HL-60/S4 (cell line): ENCODE measurements around the gene HBA2.
"Not testable (repeated sequence)": the region's sequence is repeated elsewhere in the genome, so short reads cannot be mapped to it uniquely, and the experiment has no call there.

Experiments
- in situ Hi-C: fragments of 300-500 bp; cut with MboI; formaldehyde crosslinking; loops from 2 replicates; pipeline ENCODE4 v1.14.3; 2022; ENCODE audit warnings: low sequenced_read_pairs

The HBA2 gene

DNA sequence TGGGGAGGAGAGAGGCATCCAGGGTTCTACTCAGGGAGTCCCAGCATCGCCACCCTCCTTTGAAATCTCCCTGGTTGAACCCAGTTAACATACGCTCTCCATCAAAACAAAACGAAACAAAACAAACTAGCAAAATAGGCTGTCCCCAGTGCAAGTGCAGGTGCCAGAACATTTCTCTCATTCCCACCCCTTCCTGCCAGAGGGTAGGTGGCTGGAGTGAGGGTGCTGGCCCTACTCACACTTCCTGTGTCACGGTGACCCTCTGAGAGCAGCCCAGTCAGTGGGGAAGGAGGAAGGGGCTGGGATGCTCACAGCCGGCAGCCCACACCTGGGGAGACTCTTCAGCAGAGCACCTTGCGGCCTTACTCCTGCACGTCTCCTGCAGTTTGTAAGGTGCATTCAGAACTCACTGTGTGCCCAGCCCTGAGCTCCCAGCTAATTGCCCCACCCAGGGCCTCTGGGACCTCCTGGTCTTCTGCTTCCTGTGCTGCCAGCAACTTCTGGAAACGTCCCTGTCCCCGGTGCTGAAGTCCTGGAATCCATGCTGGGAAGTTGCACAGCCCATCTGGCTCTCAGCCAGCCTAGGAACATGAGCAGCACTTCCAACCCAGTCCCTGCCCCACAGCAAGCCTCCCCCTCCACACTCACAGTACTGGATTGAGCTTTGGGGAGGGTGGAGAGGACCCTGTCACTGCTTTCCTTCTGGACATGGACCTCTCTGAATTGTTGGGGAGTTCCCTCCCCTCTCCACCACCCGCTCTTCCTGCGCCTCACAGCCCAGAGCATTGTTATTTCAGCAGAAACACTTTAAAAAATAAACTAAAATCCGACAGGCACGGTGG, 1.5 kb downstream of the HBA2 start:
- in situ Hi-C loops, result not testable (repeated sequence)

DNA sequence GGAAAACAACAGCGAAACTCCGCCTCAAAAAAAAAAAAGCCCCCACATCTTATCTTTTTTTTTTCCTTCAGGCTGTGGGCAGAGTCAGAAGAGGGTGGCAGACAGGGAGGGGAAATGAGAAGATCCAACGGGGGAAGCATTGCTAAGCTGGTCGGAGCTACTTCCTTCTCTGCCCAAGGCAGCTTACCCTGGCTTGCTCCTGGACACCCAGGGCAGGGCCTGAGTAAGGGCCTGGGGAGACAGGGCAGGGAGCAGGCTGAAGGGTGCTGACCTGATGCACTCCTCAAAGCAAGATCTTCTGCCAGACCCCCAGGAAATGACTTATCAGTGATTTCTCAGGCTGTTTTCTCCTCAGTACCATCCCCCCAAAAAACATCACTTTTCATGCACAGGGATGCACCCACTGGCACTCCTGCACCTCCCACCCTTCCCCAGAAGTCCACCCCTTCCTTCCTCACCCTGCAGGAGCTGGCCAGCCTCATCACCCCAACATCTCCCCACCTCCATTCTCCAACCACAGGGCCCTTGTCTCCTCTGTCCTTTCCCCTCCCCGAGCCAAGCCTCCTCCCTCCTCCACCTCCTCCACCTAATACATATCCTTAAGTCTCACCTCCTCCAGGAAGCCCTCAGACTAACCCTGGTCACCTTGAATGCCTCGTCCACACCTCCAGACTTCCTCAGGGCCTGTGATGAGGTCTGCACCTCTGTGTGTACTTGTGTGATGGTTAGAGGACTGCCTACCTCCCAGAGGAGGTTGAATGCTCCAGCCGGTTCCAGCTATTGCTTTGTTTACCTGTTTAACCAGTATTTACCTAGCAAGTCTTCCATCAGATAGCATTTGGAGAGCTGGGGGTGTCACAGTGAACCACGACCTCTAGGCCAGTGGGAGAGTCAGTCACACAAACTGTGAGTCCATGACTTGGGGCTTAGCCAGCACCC, 2.6 kb downstream of the HBA2 start:
- in situ Hi-C loops, result no loop called here

- in situ Hi-C loops, result not testable (repeated sequence)
These were observed 3.3 kb downstream of the HBA2 start for GRCh38 chr16:176006-176405.

GRCh38 chr16:176477-177382, 4.1 kb downstream of the HBA2 start, which contains the start of gene HBA1:
TSS of gene HBA1 (plus strand) at chr16:176680. CDS start at chr16:176717, 37 bp downstream.
- in situ Hi-C loops, result not testable (repeated sequence)

GRCh38 chr16:177394-177822, 4.7 kb downstream of the HBA2 start:
- in situ Hi-C loops, result no loop called here

- in situ Hi-C loops, result no loop called here
These were observed 5.4 kb downstream of the HBA2 start for GRCh38 chr16:177981-178667.

- in situ Hi-C loops, result no loop called here
These were observed 6.0 kb downstream of the HBA2 start for GRCh38 chr16:178668-179015.

DNA sequence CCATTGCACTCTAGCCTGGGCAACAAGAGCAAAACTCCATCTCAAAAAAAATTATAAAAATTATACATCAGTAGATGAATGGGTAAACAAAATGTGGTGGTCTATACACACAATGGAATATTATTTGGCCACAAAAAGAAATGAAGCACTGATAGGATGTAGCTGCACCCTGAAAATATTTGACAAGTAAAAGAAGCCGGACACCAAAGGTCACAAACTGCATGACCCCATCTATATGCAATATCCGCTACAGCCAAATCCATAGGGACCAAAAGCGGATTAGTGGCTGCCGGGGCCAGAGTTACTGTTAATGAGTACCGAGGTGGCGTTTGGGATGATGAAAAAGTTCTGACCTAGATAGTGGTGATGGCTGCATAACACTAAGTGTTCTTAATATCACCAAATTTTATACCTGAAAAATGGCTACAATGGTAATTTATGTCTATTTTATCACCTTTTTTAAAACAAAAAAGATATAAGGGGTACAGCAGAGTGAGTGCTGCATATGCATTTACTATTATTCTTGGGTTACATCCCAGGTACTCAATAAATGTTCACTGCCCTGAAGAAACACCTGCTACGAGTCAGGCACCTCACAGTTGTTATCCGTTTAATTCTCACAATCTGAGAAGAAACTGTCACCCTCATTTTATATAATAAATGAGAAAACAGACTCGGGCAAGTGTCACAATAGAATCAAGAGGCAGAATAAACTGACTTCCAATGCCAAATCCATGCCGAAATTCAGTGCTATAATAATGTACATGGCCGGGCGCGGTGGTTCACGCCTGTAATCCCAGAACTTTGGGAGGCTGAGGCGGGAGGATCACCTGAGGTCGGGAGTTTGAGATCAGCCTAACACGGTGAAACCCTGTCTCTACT, 6.8 kb downstream of the HBA2 start:
- in situ Hi-C loops, result loop anchor here (5.0 kb wide), 1 partner anchor 62 kb away; no protein-coding TSS in a partner anchor

DNA sequence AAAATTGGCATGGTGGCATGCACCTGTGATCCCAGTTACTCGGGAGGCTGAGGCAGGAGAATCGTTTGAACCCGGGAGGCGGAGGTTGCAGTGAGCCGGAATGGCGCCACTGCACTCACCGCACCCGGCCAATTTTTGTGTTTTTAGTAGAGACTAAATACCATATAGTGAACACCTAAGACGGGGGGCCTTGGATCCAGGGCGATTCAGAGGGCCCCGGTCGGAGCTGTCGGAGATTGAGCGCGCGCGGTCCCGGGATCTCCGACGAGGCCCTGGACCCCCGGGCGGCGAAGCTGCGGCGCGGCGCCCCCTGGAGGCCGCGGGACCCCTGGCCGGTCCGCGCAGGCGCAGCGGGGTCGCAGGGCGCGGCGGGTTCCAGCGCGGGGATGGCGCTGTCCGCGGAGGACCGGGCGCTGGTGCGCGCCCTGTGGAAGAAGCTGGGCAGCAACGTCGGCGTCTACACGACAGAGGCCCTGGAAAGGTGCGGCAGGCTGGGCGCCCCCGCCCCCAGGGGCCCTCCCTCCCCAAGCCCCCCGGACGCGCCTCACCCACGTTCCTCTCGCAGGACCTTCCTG, 7.5 kb downstream of the HBA2 start, which contains the start of gene HBQ1:
TSS of gene HBQ1 (plus strand) at position 359 of the 575 bp plus-strand sequence. CDS start at position 387, 28 bp downstream.
- in situ Hi-C loops, result loop anchor here (5.0 kb wide), 1 partner anchor 63 kb away; no protein-coding TSS in a partner anchor

DNA sequence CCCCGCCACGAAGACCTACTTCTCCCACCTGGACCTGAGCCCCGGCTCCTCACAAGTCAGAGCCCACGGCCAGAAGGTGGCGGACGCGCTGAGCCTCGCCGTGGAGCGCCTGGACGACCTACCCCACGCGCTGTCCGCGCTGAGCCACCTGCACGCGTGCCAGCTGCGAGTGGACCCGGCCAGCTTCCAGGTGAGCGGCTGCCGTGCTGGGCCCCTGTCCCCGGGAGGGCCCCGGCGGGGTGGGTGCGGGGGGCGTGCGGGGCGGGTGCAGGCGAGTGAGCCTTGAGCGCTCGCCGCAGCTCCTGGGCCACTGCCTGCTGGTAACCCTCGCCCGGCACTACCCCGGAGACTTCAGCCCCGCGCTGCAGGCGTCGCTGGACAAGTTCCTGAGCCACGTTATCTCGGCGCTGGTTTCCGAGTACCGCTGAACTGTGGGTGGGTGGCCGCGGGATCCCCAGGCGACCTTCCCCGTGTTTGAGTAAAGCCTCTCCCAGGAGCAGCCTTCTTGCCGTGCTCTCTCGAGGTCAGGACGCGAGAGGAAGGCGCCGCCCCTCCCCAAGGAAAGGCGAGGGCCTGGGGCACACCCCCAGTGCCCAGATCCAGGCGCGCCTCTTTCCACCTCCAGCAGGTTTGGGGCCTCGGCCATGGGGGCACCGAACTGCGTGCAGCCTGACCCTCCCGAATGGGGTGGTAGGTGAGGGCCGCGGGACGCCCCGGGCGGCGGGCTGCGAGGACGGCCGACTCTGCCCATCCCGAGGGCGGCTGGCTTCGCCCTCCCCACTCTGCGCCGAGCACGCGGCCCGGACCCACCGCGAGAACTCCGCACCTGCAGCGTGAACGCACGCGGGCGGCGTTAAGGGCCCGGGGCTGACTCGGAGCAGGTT, 8.2 kb downstream of the HBA2 start:
- in situ Hi-C loops, result loop anchor here (5.0 kb wide), 1 partner anchor 64 kb away; no protein-coding TSS in a partner anchor

DNA sequence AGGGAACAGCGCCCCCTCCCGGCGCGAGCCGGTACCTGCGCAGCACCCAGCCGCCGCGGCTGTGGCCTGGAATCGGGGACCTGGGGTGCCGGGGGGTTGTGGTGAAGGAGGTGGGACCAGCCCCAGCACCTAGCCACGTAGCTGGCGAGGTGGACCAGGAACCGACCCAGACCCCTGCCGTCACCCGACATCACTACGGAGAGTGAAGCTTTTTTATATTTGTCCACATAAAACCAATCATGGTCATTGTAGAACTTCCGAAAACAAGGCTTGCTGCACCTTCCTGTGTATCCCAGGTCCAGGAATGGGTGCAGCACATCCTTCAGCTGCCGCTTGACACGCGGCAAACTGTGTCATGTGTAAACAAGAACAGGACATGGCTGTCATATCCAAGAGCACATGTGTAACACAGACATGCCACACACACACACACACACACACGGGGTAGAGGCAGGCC, 8.9 kb downstream of the HBA2 start:
- in situ Hi-C loops, result loop anchor here (5.0 kb wide), 1 partner anchor 64 kb away; no protein-coding TSS in a partner anchor

GRCh38 chr16:183005-183404, 10.3 kb downstream of the HBA2 start:
- in situ Hi-C loops, result loop anchor here (5.0 kb wide), 1 partner anchor 66 kb away; no protein-coding TSS in a partner anchor

DNA sequence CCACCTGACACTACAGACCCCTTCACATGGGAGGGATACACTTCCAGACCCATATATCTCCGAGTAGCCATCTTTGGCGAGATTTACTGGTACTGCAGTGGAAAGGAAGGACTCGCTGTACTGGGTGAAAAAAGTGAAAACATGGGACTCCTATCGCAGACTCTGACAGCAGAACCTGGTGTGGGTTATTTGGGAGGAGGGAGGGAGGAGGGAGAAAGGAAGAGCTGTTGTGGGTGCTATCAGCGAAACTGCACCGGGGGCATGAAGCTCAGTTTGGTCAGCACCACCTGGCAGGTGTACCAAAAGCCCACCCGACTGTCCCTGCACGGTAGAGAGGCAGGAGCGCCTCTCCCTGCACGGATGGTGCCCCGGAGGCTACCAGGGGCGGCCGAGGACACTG, 12.5 kb downstream of the HBA2 start:
- in situ Hi-C loops, result no loop called here

DNA sequence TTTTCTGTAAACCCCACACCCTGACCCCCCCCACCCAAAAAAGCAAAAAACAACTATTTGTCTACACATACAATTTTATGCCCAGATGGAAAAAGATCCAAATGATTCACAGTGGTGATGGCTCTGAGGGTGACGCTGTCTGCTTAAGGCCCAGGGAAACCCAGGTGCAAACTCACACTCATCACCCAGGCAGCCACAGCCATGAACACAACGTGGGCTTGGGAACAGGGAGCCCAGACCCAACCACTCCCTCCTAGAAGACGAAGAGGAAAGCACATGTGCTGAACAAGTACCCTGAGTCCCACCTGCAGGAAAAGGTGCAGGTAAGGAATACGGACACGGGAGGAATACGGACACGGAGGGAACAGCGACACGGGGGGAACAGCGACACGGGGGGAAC, 13.0 kb downstream of the HBA2 start:
- in situ Hi-C loops, result no loop called here

- in situ Hi-C loops, result no loop called here
These were observed 14.7 kb downstream of the HBA2 start for GRCh38 chr16:187330-187729.

DNA sequence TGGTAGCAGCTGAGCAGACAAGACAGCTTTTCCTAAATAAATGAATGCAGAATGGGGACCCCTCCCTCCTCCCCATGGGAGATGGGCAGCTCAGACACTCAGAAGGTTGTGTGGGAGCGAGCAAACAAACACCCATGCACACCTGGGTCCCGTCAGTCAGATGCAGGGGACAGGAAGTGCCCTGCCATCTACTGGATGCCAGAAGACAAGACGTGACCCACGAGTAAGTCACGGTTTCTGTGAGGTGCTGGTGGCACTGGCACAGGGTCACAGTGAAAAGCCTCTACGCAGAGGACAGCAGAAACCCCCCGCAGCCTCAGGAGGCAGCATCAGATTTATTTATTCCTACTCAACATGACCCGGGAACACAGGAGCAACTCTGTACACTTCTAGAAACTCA, 16.0 kb downstream of the HBA2 start:
- in situ Hi-C loops, result no loop called here

DNA sequence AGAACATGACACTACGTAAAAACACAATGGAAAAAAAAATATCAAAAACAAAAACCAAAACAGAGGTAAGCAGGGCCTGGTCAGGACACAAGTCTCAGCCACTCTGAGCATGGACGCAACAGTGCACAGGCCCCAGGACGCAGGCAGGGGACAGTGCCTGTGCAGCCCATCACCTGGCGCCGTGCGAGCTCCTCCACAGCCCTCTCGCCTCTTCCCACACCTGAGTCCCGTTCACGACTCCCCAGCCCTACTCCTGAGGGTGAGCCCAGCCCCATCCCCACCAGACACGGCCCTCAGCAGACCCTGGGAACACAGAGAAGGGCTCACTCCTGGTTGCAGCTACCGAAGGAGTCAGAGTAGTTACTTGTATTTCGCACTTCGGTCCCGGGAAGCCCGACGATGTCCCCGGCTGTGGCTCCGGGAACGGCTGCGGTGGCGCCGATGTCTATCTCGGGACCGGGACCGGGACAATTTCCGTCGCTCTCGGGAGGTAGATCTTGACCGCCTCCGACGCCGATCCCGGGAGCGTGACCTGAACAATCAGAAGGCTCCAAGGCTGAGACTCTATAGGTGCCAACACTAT, 17.0 kb downstream of the HBA2 start:
- in situ Hi-C loops, result no loop called here
